Right lobe of liver (tissue), 6 donors: ENCODE results near the gene C10orf90. TPM values are rescaled to one million over a fixed set of nuclear protein-coding genes. Genes with fewer than 3 reads are reported as not detected.

Source experiments
- ATAC-seq, 4 donors: fragments of 200-7000 bp; cut with Tn5 transposase; one replicate each; pipeline ENCODE4 v1.9.1; 2020; ENCODE audit warnings: mild to moderate bottlenecking in 4 of 4, moderate library complexity in 4 of 4
- DNase-seq, 3 donors: peaks; one replicate each; pipeline ENCODE4 v3.0.0-alpha.2; 2020
- H3K27ac ChIP-seq, 3 donors: fragments of 200-600 bp; one replicate each; pipeline ENCODE4 v1.8.0; 2022
- H3K27me3 ChIP-seq, 2 donors: fragments of 200-600 bp; one replicate each; pipeline ENCODE4 v1.8.0; 2022
- H3K36me3 ChIP-seq, 4 donors: fragments of 200-600 bp; sonication (generic) in 1 of 4; one replicate each; pipeline versions ENCODE4 v1.5.1 to v1.8.0; 2017 to 2022; ENCODE audit warnings: control low read depth in 1 of 4
- H3K4me1 ChIP-seq, 4 donors: fragments of 200-600 bp; sonication (generic) in 1 of 4; one replicate each; pipeline versions ENCODE4 v1.5.1 to v1.8.0; 2017 to 2022; ENCODE audit warnings: control low read depth in 1 of 4
- H3K4me3 ChIP-seq, 3 donors: fragments of 200-600 bp; one replicate each; pipeline ENCODE4 v1.8.0; 2022
- H3K9me3 ChIP-seq, 4 donors: fragments of 200-600 bp; sonication (generic) in 1 of 4; one replicate each; pipeline versions ENCODE4 v1.5.1 to v1.8.0; 2017 to 2022; ENCODE audit warnings: control low read depth in 1 of 4
- POLR2A ChIP-seq: fragments of 450-650 bp; IDR thresholded peaks from one replicate; pipeline ENCODE4 v1.6.1; 2017; ENCODE audit warnings: antibody characterized with exemption, mild to moderate bottlenecking
- WGBS: methylation state at CpG from one replicate; pipeline ENCODE4 v1.1.6; 2018; ENCODE audit warnings: low coverage, low lambda C conversion rate; ENCODE audit not compliant: insufficient coverage; ENCODE audit errors: missing lambda C conversion rate; 5-methylcytosine and 5-hydroxymethylcytosine counted together
- intact Hi-C, 2 donors: fragments of 100-400 bp; cut with DNase I; formaldehyde crosslinking; loops; one replicate each; pipeline versions ENCODE4 v1.11.2 to v1.14.1; 2022
- total RNA-seq, 6 experiments: library from RNA; depleted of rRNA in 2 of 6; stranded (reverse); fragments of >200 nt in 2 of 6; fragmentation: NEBNext Ultra II Directional in 3 of 6; extraction: Animal tissue kit (Norgen Biotek cat#: 25700) in 3 of 6; gene quantifications; one replicate each; pipeline versions ENCODE4 v1.1.0 to v1.2.4, GENCODE V29; 2016 to 2023
- TF ChIP-seq, protein P1 (sequence below), 4 donors: fragments of 200-600 bp in 3 of 4; fragments of 450-650 bp in 1 of 4; IDR thresholded peaks; one replicate each; pipeline versions ENCODE4 v1.5.1 to v1.8.0; 2016 to 2022; ENCODE audit warnings: antibody characterized with exemption in 4 of 4, mild to moderate bottlenecking in 2 of 4
- donor health status: DM: no; HTN: yes; CAD: no.
- donor health status: DM: no; HTN: no; CAD: no.
- donor health status: DM: no; HTN: no; CAD: no.
- donor health status: DM: no; HTN: yes; CAD: no.
- donor health status: DM: no; HTN: yes; CAD: no.

C10orf90 gene
- total RNA-seq, 6 experiments from 2014 or later: 0.22 to 0.43 TPM; not detected in 4

DNA sequence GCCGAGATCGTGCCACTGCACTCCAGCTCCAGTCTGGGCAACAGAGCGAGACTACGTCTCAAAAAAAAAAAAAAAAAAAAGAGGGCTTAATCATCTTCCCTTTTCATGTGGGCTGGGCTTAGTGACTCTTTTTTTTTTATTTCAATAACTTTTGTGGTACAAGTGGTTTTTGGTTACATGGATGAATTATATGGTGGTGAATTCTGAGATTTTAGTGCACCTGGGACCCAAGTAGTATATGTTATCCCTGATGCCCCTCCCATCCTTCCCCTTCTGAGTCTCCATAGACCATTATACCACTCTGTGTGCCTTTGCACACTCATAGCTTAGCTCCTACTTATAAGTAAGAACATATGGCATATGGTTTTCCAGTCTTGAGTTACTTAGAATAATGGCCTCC is 277.4 kb downstream of the C10orf90 start:
- no peaks in the 10 kb centered on the region for H3K9me3 ChIP-seq
- no peak overlapping the region for H3K27ac ChIP-seq
- WGBS: 60% methylated on average over 1 of the region's 4 CpGs
- no peaks in the 10 kb centered on the region for H3K36me3 ChIP-seq
- H3K27me3 ChIP-seq: no peaks in the 10 kb centered on the region
- intact Hi-C loops: no loop called here
- peaks cover 0 to 6% (median 0%) of the 10 kb centered on the region in 4 donors for H3K4me1 ChIP-seq
- DNase-seq: no peak
- no peak overlapping the region for H3K4me3 ChIP-seq
- ATAC-seq: no peak
- TF ChIP-seq POLR2A: no peak
- TF ChIP-seq, protein P1, sequence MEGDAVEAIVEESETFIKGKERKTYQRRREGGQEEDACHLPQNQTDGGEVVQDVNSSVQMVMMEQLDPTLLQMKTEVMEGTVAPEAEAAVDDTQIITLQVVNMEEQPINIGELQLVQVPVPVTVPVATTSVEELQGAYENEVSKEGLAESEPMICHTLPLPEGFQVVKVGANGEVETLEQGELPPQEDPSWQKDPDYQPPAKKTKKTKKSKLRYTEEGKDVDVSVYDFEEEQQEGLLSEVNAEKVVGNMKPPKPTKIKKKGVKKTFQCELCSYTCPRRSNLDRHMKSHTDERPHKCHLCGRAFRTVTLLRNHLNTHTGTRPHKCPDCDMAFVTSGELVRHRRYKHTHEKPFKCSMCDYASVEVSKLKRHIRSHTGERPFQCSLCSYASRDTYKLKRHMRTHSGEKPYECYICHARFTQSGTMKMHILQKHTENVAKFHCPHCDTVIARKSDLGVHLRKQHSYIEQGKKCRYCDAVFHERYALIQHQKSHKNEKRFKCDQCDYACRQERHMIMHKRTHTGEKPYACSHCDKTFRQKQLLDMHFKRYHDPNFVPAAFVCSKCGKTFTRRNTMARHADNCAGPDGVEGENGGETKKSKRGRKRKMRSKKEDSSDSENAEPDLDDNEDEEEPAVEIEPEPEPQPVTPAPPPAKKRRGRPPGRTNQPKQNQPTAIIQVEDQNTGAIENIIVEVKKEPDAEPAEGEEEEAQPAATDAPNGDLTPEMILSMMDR (IDR thresholded peaks at IDR 0.05): no peak

DNA sequence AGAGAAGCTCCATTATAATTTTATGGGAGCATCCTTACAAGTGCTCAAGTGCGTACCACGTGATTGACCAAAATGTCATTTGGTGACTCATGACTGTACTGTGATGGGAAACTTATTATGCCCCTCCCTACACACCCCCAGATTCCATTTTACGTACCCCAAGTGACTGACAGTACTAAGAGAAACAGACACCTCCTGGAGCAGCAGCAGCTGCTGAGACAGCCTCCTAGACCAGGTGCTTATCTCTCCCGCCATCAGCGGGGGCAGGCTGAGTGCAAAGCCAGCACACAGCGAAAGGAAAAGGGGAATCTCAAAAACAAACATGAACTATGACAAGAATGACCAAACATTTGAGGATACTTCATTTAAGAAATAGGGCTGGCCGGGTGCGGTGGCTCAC is 278.0 kb downstream of the C10orf90 start:
- Histone ChIP-seq H3K27ac (no peak overlapping the region), H3K36me3 (no peaks in the 10 kb centered on the region), H3K27me3 (peaks cover 0 to 2% of the 10 kb centered on the region in 2 donors), H3K9me3 (no peaks in the 10 kb centered on the region), H3K4me3 (no peak overlapping the region), H3K4me1 (peaks cover 0 to 10% (median 0%) of the 10 kb centered on the region in 4 donors)
- no peak for DNase-seq
- ATAC-seq: no peak
- intact Hi-C loops: no loop called here
- 68% methylated on average over 7 of the region's 8 CpGs for WGBS
- TF ChIP-seq, protein P1 (IDR thresholded peaks at IDR 0.05): no peak
- TF ChIP-seq POLR2A: no peak

DNA sequence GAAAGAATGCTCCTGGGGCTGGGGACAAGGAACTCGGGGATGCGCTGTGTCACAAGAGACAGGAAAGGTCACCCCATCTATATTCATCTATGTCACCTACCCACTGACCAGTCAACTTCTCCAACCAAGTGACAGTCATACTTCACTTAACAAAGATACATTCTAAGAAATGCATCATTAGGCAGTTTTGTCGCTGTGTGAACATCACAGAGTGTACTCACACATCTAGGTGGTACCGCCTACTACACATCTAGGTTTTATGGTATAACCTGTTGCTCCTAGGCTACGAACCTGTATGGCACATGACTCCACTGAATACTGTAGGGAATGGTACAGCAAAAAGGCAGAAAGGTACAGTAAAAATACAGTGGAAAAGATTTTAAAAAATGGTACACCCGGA is 278.4 kb downstream of the C10orf90 start:
- intact Hi-C loops: no loop called here
- no peak for DNase-seq
- 65% methylated on average over 5 of the region's 6 CpGs for WGBS

DNA sequence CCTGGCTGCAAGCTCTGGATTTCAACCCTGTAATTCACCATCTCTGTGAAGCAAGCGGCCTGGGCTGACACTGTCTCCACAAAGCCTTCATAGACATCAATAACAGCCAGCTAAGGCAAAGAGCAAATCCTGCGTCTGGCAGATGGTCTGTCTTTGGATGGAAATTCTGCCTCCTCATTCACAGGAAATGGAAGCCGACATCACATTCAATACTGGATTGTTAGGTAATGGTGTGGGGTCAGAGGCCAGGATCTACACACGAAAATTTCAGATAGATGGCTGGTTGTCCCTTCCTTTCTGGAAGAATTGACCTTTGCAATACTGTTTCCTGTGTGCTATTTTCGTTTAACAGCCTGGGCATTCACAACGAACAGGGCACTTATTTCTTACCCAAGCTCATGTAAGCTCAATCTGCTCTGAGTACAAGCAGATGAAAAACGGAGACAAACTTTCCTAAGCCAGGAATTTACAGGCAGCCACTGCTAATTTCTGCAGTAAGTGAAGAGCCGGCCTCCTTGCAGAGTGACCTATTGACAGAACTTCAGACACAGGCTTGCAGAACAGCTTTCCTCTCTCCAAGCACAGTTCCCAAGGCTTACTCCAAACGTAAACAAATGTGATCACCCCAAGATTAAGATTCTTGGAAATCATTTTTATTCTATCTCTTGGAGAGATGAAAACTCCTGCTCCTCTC is 279.2 kb downstream of the C10orf90 start:
- Histone ChIP-seq H3K4me3 (no peak overlapping the region), H3K4me1 (peaks cover 0 to 10% (median 0%) of the 10 kb centered on the region in 4 donors), H3K36me3 (no peaks in the 10 kb centered on the region), H3K27ac (no peak overlapping the region), H3K9me3 (no peaks in the 10 kb centered on the region), H3K27me3 (peaks cover 0 to 11% of the 10 kb centered on the region in 2 donors)
- DNase-seq (no peak), ATAC-seq (peak; percentile 10 to 52 (median 25))
- intact Hi-C loops: no loop called here
- TF ChIP-seq, protein P1 (IDR thresholded peaks at IDR 0.05): no peak
- TF ChIP-seq POLR2A: no peak
- WGBS: 17% methylated on average over 9 of the region's 9 CpGs

More for the DNA sequence above, 278.4 kb downstream of the C10orf90 start:
- Histone ChIP-seq H3K4me3 (no peak overlapping the region), H3K27me3 (peaks cover 0 to 6% of the 10 kb centered on the region in 2 donors), H3K36me3 (no peaks in the 10 kb centered on the region), H3K27ac (no peak overlapping the region), H3K4me1 (peaks cover 0 to 10% (median 0%) of the 10 kb centered on the region in 4 donors), H3K9me3 (no peaks in the 10 kb centered on the region)
- no peak for TF ChIP-seq POLR2A
- TF ChIP-seq, protein P1 (IDR thresholded peaks at IDR 0.05): no peak
- ATAC-seq: no peak
